Measurements from ENCODE around the gene TLE1.

TLE1 gene

GRCh38 chr9:81542118-81542889, 147.0 kb downstream of the TLE1 start:
- DNase-seq = no peak

DNA sequence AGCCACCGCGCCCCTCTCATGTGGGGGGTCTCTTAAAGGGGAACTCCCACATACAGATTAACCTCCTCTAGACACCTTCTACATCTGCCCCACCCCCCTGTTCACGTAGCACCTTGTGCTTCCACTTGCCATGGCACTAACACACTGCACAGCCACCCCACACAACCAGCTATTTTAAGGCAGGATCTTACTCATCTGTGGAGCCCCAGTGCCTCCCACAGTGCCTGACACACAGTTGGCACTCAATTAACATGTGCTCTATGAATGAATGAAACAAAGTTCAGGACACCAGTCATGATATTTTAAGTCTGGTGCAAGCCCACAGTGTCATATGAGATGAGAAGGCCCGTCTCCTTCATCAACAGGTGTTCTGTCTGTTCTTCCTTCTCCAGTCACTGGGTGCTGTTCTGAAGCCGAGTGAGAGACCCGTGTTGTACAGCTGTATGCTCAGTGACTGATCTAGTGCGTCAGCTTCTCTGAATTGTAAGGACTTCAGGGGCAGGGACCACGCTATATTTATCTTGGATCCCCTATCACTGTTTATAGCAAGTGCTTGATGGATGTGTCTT, 149.1 kb downstream of the TLE1 start:
- DNase-seq = no peak

GRCh38 chr9:81539317-81539716, 150.0 kb downstream of the TLE1 start:
- no peak for DNase-seq

- no peak for DNase-seq
These were observed 150.5 kb downstream of the TLE1 start for GRCh38 chr9:81538890-81539289.

GRCh38 chr9:81537964-81538363, 151.4 kb downstream of the TLE1 start:
- DNase-seq = no peak

DNA sequence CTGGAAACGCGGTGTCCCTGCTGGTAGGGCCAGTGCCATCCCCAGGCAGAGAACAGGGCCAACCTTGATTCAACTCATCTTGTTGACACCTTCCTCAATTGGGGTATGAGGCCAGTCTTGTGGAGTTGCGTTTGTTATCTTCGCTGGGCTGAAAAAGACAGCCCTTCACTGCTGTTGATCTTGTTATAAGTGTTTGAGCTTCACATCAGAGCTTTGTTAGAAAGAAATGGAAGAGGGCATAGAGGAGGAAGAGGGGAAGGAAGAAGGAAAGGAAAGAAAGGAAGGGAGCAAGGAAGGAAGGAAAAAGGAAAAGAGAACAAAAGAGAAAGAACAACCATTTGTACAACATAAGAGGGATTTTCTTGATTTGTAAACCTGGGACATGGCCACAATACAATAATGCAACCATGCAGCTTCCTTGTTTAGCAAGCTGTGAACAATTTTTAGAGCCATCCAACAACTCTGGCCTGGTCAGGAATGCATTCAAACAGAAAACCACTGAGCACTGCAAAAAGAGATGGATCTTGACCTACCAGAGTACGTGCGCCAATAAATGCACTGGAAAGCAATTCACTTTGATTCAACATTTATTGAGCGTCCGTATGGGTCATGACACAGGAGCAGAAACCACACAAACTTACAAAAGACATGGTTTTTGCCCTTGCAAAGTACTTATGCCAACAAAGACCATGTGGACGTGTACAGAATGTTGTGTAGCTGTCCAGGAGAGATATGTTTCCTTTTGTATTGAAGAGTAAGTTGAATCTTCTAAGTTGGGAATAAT, 152.9 kb downstream of the TLE1 start:
- no peak for DNase-seq

GRCh38 chr9:81535542-81536241, 153.7 kb downstream of the TLE1 start:
- DNase-seq = no peak

DNA sequence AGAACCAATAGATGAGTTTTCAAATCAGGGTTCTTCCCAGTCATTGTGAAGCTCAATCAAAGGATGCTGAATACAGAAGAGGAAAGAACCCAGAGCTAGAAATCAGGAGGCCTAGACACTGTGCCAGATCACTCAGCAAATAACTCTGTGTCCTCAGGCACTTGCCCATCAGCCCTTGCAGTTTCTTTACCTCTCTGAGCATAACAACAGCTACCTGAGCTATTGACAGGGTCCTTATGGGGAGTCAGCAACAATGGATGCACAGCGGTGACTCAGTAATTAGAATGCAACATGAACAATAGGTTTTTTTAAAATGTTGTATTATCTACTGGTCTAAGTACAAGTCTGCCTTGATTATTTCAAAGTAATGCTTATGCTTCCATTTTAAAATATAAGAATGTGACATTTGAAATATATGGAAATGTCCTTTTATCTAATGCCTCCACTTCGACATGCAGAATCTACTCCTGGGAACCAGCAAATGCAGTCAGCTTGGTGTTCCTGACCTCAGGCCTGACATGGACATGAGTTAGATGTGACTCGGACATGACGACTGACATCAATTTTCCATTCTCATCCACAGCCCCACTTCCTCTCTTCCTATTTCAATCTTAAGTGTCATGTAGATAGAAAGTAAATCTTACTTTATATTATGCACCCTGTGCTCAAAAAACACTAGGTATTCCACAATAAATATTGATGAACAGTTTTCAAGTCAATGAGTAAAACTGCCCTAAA, 155.0 kb downstream of the TLE1 start:
- no peak for DNase-seq

Measured in DMS79 (cell line).